Measurements from ENCODE around the gene PPM1M.

Gene PPM1M

GRCh38 chr3:52229656-52230055 lies 15.9 kb upstream of the PPM1M start:
- DNase-seq (ENCODE audit: extremely low read depth in 1 of 2, low read depth in 1 of 2): no peak

GRCh38 chr3:52230461-52230860 lies 15.1 kb upstream of the PPM1M start:
- no peak for DNase-seq (ENCODE audit: extremely low read depth in 1 of 2, low read depth in 1 of 2)

DNA sequence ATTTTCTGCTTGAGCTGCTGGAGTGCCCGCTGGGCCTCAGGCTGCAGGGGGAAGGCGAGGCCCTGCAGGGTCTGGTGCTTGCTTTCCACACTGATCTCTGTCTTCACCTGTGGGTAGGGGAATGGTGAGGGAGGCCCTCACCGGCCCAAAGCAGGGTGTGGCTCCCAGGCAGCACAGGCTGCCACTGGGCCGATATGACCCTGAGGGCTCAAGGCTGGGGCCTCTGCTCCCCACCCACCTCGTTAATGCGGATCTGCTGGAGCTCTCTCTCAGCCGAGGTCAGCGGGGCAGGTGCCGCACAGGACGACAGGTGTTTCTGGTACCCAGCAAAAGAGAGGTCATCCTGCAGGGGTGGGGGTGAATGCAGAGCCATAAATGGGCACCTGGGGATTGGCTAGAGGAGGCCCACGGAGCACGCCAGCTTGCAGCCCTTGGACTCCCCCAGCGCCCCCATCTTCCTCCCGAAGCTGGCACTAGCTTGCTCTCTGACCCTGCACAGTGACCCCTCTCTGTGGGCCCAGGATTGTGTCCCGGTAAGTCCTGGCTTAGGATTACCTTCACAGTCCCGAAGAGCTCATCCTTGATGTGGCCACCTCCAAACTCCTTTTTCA lies 14.6 kb upstream of the PPM1M start:
- no peak for DNase-seq (ENCODE audit: extremely low read depth in 1 of 2, low read depth in 1 of 2)

- peak; percentile 66 to 69 for DNase-seq (ENCODE audit: extremely low read depth in 1 of 2, low read depth in 1 of 2)
Measured at GRCh38 chr3:52231502-52232278, 13.9 kb upstream of the PPM1M start.

- no peak for DNase-seq (ENCODE audit: extremely low read depth in 1 of 2, low read depth in 1 of 2)
Measured at GRCh38 chr3:52232279-52233107, 13.1 kb upstream of the PPM1M start.

DNA sequence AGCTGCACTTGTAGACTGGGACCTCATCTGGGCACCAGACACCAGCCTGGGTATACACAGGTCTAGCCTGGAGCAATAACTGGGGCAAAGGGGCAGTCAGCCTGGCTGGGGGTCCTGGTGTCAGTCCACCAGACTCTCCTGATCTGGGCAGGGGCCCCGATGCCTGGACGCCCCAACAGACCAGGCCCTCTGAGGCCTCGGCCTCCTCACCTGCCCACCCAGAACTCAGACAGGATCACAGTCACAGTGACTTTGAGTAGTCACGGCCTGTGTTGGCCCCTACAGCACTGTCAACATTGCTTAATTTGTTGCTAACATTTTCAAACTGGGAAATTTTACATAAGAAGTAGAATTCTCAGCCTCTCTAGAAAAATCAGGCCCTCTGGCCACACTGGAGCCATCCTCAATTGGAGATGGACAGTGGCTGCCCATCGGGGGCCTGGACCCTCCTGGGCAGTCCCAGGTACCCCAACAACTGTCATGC lies 12.4 kb upstream of the PPM1M start:
- no peak for DNase-seq (ENCODE audit: extremely low read depth in 1 of 2, low read depth in 1 of 2)

GRCh38 chr3:52233968-52234367 lies 11.6 kb upstream of the PPM1M start:
- DNase-seq (ENCODE audit: extremely low read depth in 1 of 2, low read depth in 1 of 2): no peak

DNA sequence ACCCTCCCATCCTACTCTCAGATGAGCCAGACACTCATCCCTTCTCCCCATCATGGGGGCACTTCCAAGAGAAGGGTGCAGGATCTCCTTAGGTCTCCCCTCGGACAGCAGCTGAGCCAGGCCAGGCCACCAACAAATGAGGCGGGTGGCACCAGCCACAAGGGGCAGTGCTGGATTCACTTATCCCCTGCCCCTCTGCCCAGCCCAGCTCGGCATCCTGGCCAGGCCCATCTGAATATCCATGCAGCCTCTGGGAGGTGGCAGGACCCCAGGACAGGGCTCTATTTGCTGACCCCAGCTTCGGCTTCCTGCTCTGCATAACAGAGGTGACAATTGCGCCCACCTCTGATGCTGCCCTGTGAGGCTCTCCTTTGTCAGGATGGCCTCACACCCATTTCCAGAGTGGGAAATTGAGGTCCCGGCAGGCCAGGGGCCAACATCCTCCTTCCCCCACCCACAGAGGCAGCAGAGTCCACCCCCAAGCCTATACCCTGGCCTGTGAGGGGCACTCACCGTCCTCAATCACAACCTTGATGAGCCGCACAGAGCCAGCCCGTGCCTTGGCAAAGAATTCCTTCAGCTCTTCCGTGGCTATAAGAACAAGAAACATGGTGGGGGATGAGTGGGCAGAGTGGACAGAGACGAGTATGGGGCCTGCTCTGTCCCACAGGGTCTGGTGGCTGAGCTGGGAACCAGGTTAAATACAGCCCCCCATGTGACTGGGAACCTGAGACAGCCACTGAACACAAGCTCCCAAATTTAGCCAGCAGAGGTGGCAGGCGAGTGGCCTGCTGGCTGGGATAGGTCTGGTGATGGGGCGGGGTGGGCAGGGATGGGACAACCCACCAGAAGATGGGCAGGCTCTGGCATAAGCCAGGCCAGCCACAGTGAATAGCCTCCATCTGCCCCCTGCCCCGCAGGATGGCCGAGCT lies 10.8 kb upstream of the PPM1M start:
- no peak for DNase-seq (ENCODE audit: extremely low read depth in 1 of 2, low read depth in 1 of 2)

GRCh38 chr3:52236424-52236886 lies 9.1 kb upstream of the PPM1M start:
- DNase-seq (ENCODE audit: extremely low read depth in 1 of 2, low read depth in 1 of 2): no peak

- no peak for DNase-seq (ENCODE audit: extremely low read depth in 1 of 2, low read depth in 1 of 2)
Measured at GRCh38 chr3:52237006-52237656, 8.4 kb upstream of the PPM1M start.

GRCh38 chr3:52237657-52238172 lies 7.8 kb upstream of the PPM1M start:
- DNase-seq (ENCODE audit: extremely low read depth in 1 of 2, low read depth in 1 of 2): no peak

GRCh38 chr3:52238193-52238760 lies 7.3 kb upstream of the PPM1M start:
- no peak for DNase-seq (ENCODE audit: extremely low read depth in 1 of 2, low read depth in 1 of 2)

- peak; percentile 83 to 84 for DNase-seq (ENCODE audit: extremely low read depth in 1 of 2, low read depth in 1 of 2)
Measured at GRCh38 chr3:52238761-52239701, 6.5 kb upstream of the PPM1M start, which contains the start of gene TWF2. TSS of gene TWF2 (minus strand) at chr3:52239158. CDS start at chr3:52239016, 142 bp downstream.

GRCh38 chr3:52240059-52240885 lies 5.3 kb upstream of the PPM1M start:
- DNase-seq (ENCODE audit: extremely low read depth in 1 of 2, low read depth in 1 of 2): peak in 1 of 2 donors; percentile 68

- DNase-seq (ENCODE audit: extremely low read depth in 1 of 2, low read depth in 1 of 2): no peak
Measured at GRCh38 chr3:52240886-52241370, 4.6 kb upstream of the PPM1M start.

GRCh38 chr3:52242039-52242438 lies 3.5 kb upstream of the PPM1M start:
- no peak for DNase-seq (ENCODE audit: extremely low read depth in 1 of 2, low read depth in 1 of 2)
